Activated CD4-positive, alpha-beta T cell treated with anti-CD3 and anti-CD28 coated beads, Interleukin-2, amount 10 ng/mL, durations not matched to agents 24 days and 14 days (primary cell): ENCODE results near the gene PSMC6. TPM values are rescaled to one million over a fixed set of nuclear protein-coding genes. Genes with fewer than 3 reads are reported as not detected.
A peak's percentile ranks its signal among the peaks of the same experiment; 100 is the strongest.

Experiments used
- DNase-seq: peaks from one replicate; pipeline ENCODE4 v3.0.0; 2022
- H3K27ac Mint-ChIP-seq: one replicate; pipeline ENCODE4 v1.8.0; 2022; ENCODE audit warnings: mild to moderate bottlenecking, mixed read lengths
- H3K27me3 Mint-ChIP-seq: one replicate; pipeline ENCODE4 v1.8.0; 2022; ENCODE audit warnings: mixed read lengths
- H3K36me3 Mint-ChIP-seq: one replicate; pipeline ENCODE4 v1.8.0; 2022; ENCODE audit warnings: low read depth, mild to moderate bottlenecking, mixed read lengths
- H3K4me1 Mint-ChIP-seq: one replicate; pipeline ENCODE4 v1.8.0; 2021; ENCODE audit warnings: mixed read lengths
- H3K4me3 Mint-ChIP-seq: one replicate; pipeline ENCODE4 v1.8.0; 2022; ENCODE audit warnings: mild to moderate bottlenecking, moderate library complexity, mixed read lengths
- H3K9me3 Mint-ChIP-seq: one replicate; pipeline ENCODE4 v1.8.0; 2021; ENCODE audit warnings: mixed read lengths
- intact Hi-C: fragments of 100-400 bp; cut with micrococcal nuclease; formaldehyde crosslinking; loops from one replicate; pipeline ENCODE4 v1.15.1; 2023
- total RNA-seq: library from RNA; stranded (reverse); gene quantifications from 2 replicates; pipeline ENCODE4 v1.2.3, GENCODE V29; 2022

Gene PSMC6
- total RNA-seq, 1 donor from 2014 or later, result 143 TPM

- H3K4me1 Mint-ChIP-seq, result peaks cover 10% of the 10 kb centered on the region
- peaks cover 40% of the 10 kb centered on the region for H3K36me3 Mint-ChIP-seq
- no peaks in the 10 kb centered on the region for H3K27me3 Mint-ChIP-seq
- intact Hi-C loops, result no loop called here
- no peaks in the 10 kb centered on the region for H3K9me3 Mint-ChIP-seq
- H3K27ac Mint-ChIP-seq, result peak overlapping the region; percentile 59
- DNase-seq, result no peak
- H3K4me3 Mint-ChIP-seq, result no peak overlapping the region
These were observed 62.9 kb downstream of the PSMC6 start for GRCh38 chr14:52769887-52770286.

GRCh38 chr14:52776816-52777215, 69.8 kb downstream of the PSMC6 start:
- H3K27me3 Mint-ChIP-seq, result no peaks in the 10 kb centered on the region
- H3K9me3 Mint-ChIP-seq, result no peaks in the 10 kb centered on the region
- H3K4me1 Mint-ChIP-seq, result no peaks in the 10 kb centered on the region
- DNase-seq, result no peak
- intact Hi-C loops, result no loop called here
- H3K4me3 Mint-ChIP-seq, result no peak overlapping the region
- peaks cover 28% of the 10 kb centered on the region for H3K36me3 Mint-ChIP-seq
- H3K27ac Mint-ChIP-seq, result no peak overlapping the region

Other genes with a start within 250 kb of the PSMC6 start
- gene TXNDC16, start 154.7 kb upstream of the PSMC6 start, total RNA-seq, result 4.7 and 6.2 TPM in 2 replicates
- gene GPR137C, start 154.4 kb upstream of the PSMC6 start, total RNA-seq, result 0.07 and 0.24 TPM in 2 replicates
- gene ERO1A, start 11.6 kb upstream of the PSMC6 start, total RNA-seq, result 170 and 171 TPM in 2 replicates
- 18.3 and 19.7 TPM in 2 replicates for gene STYX, start 23.0 kb downstream of the PSMC6 start, total RNA-seq
- gene GNPNAT1, start 84.4 kb downstream of the PSMC6 start, total RNA-seq, result 30.6 and 32.4 TPM in 2 replicates
- 1.5 and 1.6 TPM in 2 replicates for gene FERMT2, start 243.8 kb downstream of the PSMC6 start, total RNA-seq